HEK293 (cell line): ENCODE measurements around the gene BATF3.

Experiments used
- CTCF ChIA-PET: fragments of 350-600 bp; formaldehyde crosslinking; extraction: SDS; loops from one replicate; lab custom pipeline; 2021; ENCODE audit warnings: antibody characterized with exemption; lab: Yijun Ruan, JAX
- POLR2A ChIA-PET: fragments of 300-600 bp; formaldehyde crosslinking; extraction: SDS; loops from one replicate; lab custom pipeline; 2020; ENCODE audit warnings: antibody characterized with exemption, inconsistent platforms; lab: Yijun Ruan, JAX
- H3K27ac ChIP-seq: fragments of 200-500 bp; sonication (Bioruptor generic); 2 replicates; pipeline ENCODE4 v1.5.1; 2014; ENCODE audit warnings: low read depth, low read length, control low read depth, inconsistent platforms; ENCODE audit errors: extremely low read depth
- H3K36me3 ChIP-seq, 2 experiments: fragments of 200-500 bp in 1 of 2; sonication (Bioruptor generic) in 1 of 2; 1 replicate in 1 of 2; 2 replicates in 1 of 2; pipeline ENCODE4 v1.5.1; 2014 to 2017; ENCODE audit warnings: inconsistent platforms in 2 of 2, low read length in 2 of 2; ENCODE audit not compliant: control insufficient read depth in 2 of 2, insufficient read depth in 1 of 2
- H3K4me1 ChIP-seq: fragments of 200-500 bp; sonication (Bioruptor generic); 2 replicates; pipeline ENCODE4 v1.5.1; 2014; ENCODE audit warnings: mild to moderate bottlenecking, low read length, inconsistent platforms; ENCODE audit not compliant: control insufficient read depth, insufficient read depth
- H3K4me3 ChIP-seq: 2 replicates; pipeline ENCODE4 v1.5.1; 2011; ENCODE audit warnings: low read depth, mild to moderate bottlenecking, control low read depth, low read length, moderate library complexity
- H3K9me3 ChIP-seq: fragments of 200-500 bp; sonication (Bioruptor generic); 2 replicates; pipeline ENCODE4 v1.5.1; 2014; ENCODE audit warnings: low read depth, low read length, inconsistent platforms; ENCODE audit not compliant: control insufficient read depth, insufficient read depth
- BCL11A ChIP-seq: fragments of 450-650 bp; formaldehyde crosslinking; IDR thresholded peaks from 2 replicates; pipeline ENCODE4 v1.5.1; 2016; ENCODE audit warnings: low read depth, missing biosample characterization, missing genetic modification characterization
- FEZF1 ChIP-seq: fragments of 450-650 bp; formaldehyde crosslinking; IDR thresholded peaks from 2 replicates; pipeline ENCODE4 v1.5.1; 2016; ENCODE audit warnings: missing biosample characterization, missing genetic modification characterization
- GFI1B ChIP-seq: fragments of 450-650 bp; formaldehyde crosslinking; IDR thresholded peaks from 2 replicates; pipeline ENCODE4 v1.5.1; 2016; ENCODE audit warnings: missing biosample characterization, missing genetic modification characterization
- GLIS1 ChIP-seq: fragments of 450-650 bp; formaldehyde crosslinking; IDR thresholded peaks from 2 replicates; pipeline ENCODE4 v1.5.1; 2016; ENCODE audit warnings: missing biosample characterization, missing genetic modification characterization
- OVOL3 ChIP-seq: fragments of 450-650 bp; formaldehyde crosslinking; IDR thresholded peaks from 2 replicates; pipeline ENCODE4 v1.5.1; 2016; ENCODE audit warnings: missing biosample characterization, missing genetic modification characterization
- PRDM1 ChIP-seq: fragments of 450-650 bp; formaldehyde crosslinking; IDR thresholded peaks from 2 replicates; pipeline ENCODE4; 2016; ENCODE audit warnings: missing biosample characterization, missing genetic modification characterization
- ZBTB48 ChIP-seq: fragments of 450-650 bp; formaldehyde crosslinking; IDR thresholded peaks from 2 replicates; pipeline ENCODE4 v1.5.1; 2016; ENCODE audit warnings: missing biosample characterization, missing genetic modification characterization
- ZBTB8A ChIP-seq: fragments of 450-650 bp; formaldehyde crosslinking; IDR thresholded peaks from 2 replicates; pipeline ENCODE4 v1.5.1; 2016; ENCODE audit warnings: missing biosample characterization, missing genetic modification characterization
- ZEB2 ChIP-seq: fragments of 450-650 bp; formaldehyde crosslinking; IDR thresholded peaks from 2 replicates; pipeline ENCODE4 v1.5.1; 2016; ENCODE audit warnings: missing biosample characterization, missing genetic modification characterization
- ZFP41 ChIP-seq: fragments of 450-650 bp; formaldehyde crosslinking; IDR thresholded peaks from 2 replicates; pipeline ENCODE4 v1.5.1; 2016; ENCODE audit warnings: missing biosample characterization, missing genetic modification characterization, borderline replicate concordance
- ZFP69B ChIP-seq: fragments of 450-650 bp; formaldehyde crosslinking; IDR thresholded peaks from 2 replicates; pipeline ENCODE4 v1.5.1; 2016; ENCODE audit warnings: missing biosample characterization, missing genetic modification characterization
- ZNF121 ChIP-seq: fragments of 450-650 bp; formaldehyde crosslinking; IDR thresholded peaks from 2 replicates; pipeline ENCODE4 v1.5.1; 2016; ENCODE audit warnings: missing biosample characterization, missing genetic modification characterization
- ZNF211 ChIP-seq: fragments of 450-650 bp; formaldehyde crosslinking; IDR thresholded peaks from 2 replicates; pipeline ENCODE4 v1.5.1; 2016; ENCODE audit warnings: low read depth, missing biosample characterization, missing genetic modification characterization
- ZNF214 ChIP-seq: fragments of 450-650 bp; formaldehyde crosslinking; IDR thresholded peaks from 2 replicates; pipeline ENCODE4 v1.5.1; 2017; ENCODE audit warnings: missing biosample characterization, mild to moderate bottlenecking, missing genetic modification characterization, borderline replicate concordance
- ZNF302 ChIP-seq: fragments of 450-650 bp; formaldehyde crosslinking; IDR thresholded peaks from 2 replicates; pipeline ENCODE4 v1.5.1; 2016; ENCODE audit warnings: missing biosample characterization, missing genetic modification characterization, low read depth
- ZNF311 ChIP-seq: fragments of 450-650 bp; formaldehyde crosslinking; IDR thresholded peaks from 2 replicates; pipeline ENCODE4 v1.5.1; 2017; ENCODE audit warnings: missing biosample characterization, missing genetic modification characterization, borderline replicate concordance
- ZNF366 ChIP-seq: fragments of 450-650 bp; formaldehyde crosslinking; conservative IDR thresholded peaks from 2 replicates; pipeline ENCODE4 v1.5.1; 2016; ENCODE audit warnings: missing biosample characterization, missing genetic modification characterization
- ZNF404 ChIP-seq: fragments of 450-650 bp; formaldehyde crosslinking; IDR thresholded peaks from 2 replicates; pipeline ENCODE4 v1.5.1; 2017; ENCODE audit warnings: missing biosample characterization, missing genetic modification characterization
- ZNF423 ChIP-seq: fragments of 450-650 bp; formaldehyde crosslinking; IDR thresholded peaks from 2 replicates; pipeline ENCODE4 v1.5.1; 2016; ENCODE audit warnings: missing biosample characterization, missing genetic modification characterization
- ZNF433 ChIP-seq: fragments of 450-650 bp; formaldehyde crosslinking; IDR thresholded peaks from 2 replicates; pipeline ENCODE4 v1.5.1; 2016; ENCODE audit warnings: missing biosample characterization, missing genetic modification characterization, low read depth
- ZNF510 ChIP-seq: fragments of 450-650 bp; formaldehyde crosslinking; IDR thresholded peaks from 2 replicates; pipeline ENCODE4 v1.5.1; 2018; ENCODE audit warnings: mild to moderate bottlenecking, missing genetic modification characterization, missing biosample characterization; ENCODE audit not compliant: insufficient replicate concordance
- ZNF544 ChIP-seq: fragments of 450-650 bp; formaldehyde crosslinking; IDR thresholded peaks from 2 replicates; pipeline ENCODE4 v1.5.0; 2017; ENCODE audit warnings: missing biosample characterization, missing genetic modification characterization
- ZNF596 ChIP-seq: fragments of 450-650 bp; IDR thresholded peaks from 2 replicates; pipeline ENCODE4 v1.5.0; 2018; ENCODE audit warnings: missing biosample characterization, mild to moderate bottlenecking, missing genetic modification characterization, moderate library complexity
- ZNF776 ChIP-seq: fragments of 450-650 bp; formaldehyde crosslinking; IDR thresholded peaks from 2 replicates; pipeline ENCODE4 v1.5.0; 2017; ENCODE audit warnings: missing biosample characterization, missing genetic modification characterization, borderline replicate concordance
- TF ChIP-seq, protein P1 (sequence below): fragments of 450-650 bp; formaldehyde crosslinking; IDR thresholded peaks from 2 replicates; pipeline ENCODE4 v1.5.1; 2016; ENCODE audit warnings: missing biosample characterization, missing genetic modification characterization
- TF ChIP-seq, protein P2 (sequence below): fragments of 450-650 bp; formaldehyde crosslinking; IDR thresholded peaks from 2 replicates; pipeline ENCODE4 v1.5.1; 2016; ENCODE audit warnings: missing biosample characterization, missing genetic modification characterization, low read depth
- TF ChIP-seq, protein P3 (sequence below): fragments of 450-650 bp; formaldehyde crosslinking; IDR thresholded peaks from 2 replicates; pipeline ENCODE4 v1.5.1; 2016; ENCODE audit warnings: missing biosample characterization, missing genetic modification characterization

BATF3 gene

DNA sequence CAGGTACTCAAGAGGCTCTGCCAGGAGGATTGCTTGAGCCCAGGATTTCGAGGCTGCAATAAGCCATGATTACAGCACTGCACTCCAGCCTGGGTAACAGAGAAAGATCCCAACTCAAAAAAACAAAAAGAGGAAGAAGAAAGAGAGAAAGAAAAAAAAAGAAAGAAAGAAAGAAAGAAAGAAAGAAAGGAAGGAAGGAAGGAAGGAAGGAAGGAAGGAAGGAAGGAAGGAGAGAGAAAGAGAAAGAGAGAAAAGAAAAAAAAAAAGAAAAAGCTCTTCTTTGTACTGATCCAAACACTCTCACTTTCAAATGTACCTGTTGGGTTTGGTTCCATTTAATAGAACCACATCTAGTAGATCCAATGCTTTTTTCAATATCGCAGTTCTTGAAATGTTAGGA is 11.8 kb downstream of the BATF3 start:
- Histone ChIP-seq H3K36me3 (peaks cover 0 to 4% of the 10 kb centered on the region in 2 experiments; a peak in 1 of 3 replicates), H3K4me3 (no peak overlapping the region), H3K27ac (no peak overlapping the region)
- CTCF ChIA-PET, result interaction anchor here (2.1 kb wide), 1 partner anchor 11 kb away, joined by 6 read pairs; the partner anchor contains the start of gene BATF3
- TF ChIP-seq ZNF366 (tag by site-specific recombination) (peak; percentile 81), PRDM1 (tag by site-specific recombination) (peak; percentile 49; the same call in 1 of the 2 replicates), ZNF404 (no peak)
- TF ChIP-seq, all 188 proteins: peak for 2
- POLR2A ChIA-PET, result interaction anchor here (1.0 kb wide), 1 partner anchor 23 kb away, joined by 3 read pairs; no protein-coding TSS in a partner anchor
- Histone ChIP-seq H3K4me1 (no peaks in the 10 kb centered on the region), H3K9me3 (no peaks in the 10 kb centered on the region)

DNA sequence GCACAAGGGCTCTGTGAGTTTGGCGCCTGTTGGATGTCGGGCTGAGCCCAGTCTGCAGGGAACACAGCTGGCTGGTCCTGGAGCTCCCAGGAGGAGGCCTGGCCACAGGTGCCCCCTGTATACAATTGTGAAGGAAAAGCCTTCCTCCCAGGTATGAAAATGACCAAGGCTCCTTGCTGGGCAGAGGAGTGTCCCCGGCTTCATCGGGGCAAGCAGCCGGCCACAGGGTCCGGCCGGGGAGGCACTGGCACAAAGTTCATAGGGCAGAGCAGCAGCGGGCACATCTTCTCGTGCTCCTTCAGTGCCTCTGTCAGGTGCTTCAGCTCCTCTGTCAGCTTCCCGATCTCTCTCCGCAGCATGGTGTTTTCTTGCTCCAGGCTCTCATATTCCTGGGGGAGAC is 13.0 kb downstream of the BATF3 start:
- TF ChIP-seq ZNF311 (tag by site-specific recombination), result no peak
- no peak for TF ChIP-seq ZBTB8A (tag by site-specific recombination)
- TF ChIP-seq ZNF214 (tag by site-specific recombination), result no peak
- no peak for TF ChIP-seq ZNF302 (tag by site-specific recombination)
- no peak for TF ChIP-seq ZNF211
- no peak for TF ChIP-seq GLIS1 (tag by site-specific recombination)
- TF ChIP-seq ZNF776, result no peak
- TF ChIP-seq ZNF510, result no peak
- peaks cover 0 to 4% of the 10 kb centered on the region in 2 experiments; a peak in 1 of 3 replicates for H3K36me3 ChIP-seq
- no peaks in the 10 kb centered on the region for H3K9me3 ChIP-seq
- POLR2A ChIA-PET, result interaction anchor here (1.1 kb wide), 1 partner anchor 9 kb away, joined by 3 read pairs; no protein-coding TSS in a partner anchor
- H3K4me3 ChIP-seq, result no peak overlapping the region
- CTCF ChIA-PET, result interaction anchor here (1.1 kb wide), 1 partner anchor 21 kb away, joined by 3 read pairs; no protein-coding TSS in a partner anchor
- H3K4me1 ChIP-seq, result no peaks in the 10 kb centered on the region
- no peak overlapping the region for H3K27ac ChIP-seq

DNA sequence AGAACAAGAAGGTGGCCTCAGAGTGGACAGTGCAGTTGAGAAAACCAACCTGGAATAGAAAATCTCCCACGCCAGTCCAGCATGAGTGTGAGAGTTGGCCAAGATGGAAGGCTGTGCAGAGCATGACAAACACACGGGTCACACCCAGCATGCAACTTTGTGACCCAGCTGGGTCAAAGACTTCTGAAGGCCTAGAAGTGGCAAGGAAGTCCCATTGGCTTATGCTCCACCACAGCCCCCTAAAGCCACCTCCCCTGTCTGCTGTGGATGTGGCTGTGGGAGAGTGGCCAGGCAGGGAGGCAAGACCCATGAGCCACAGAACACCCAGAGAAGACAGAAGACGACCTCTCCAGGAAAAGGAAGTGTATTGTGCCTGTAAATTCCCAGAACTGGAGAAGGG is 13.6 kb downstream of the BATF3 start:
- H3K4me3 ChIP-seq, result no peak overlapping the region
- ChIA-PET CTCF (interaction anchor here (1.1 kb wide), 1 partner anchor 20 kb away, joined by 3 read pairs; no protein-coding TSS in a partner anchor), POLR2A (interaction anchor here (1.1 kb wide), 1 partner anchor 9 kb away, joined by 3 read pairs; no protein-coding TSS in a partner anchor)
- no peak overlapping the region for H3K27ac ChIP-seq
- peaks cover 0 to 4% of the 10 kb centered on the region in 2 experiments; a peak in 1 of 3 replicates for H3K36me3 ChIP-seq
- TF ChIP-seq, protein P1, sequence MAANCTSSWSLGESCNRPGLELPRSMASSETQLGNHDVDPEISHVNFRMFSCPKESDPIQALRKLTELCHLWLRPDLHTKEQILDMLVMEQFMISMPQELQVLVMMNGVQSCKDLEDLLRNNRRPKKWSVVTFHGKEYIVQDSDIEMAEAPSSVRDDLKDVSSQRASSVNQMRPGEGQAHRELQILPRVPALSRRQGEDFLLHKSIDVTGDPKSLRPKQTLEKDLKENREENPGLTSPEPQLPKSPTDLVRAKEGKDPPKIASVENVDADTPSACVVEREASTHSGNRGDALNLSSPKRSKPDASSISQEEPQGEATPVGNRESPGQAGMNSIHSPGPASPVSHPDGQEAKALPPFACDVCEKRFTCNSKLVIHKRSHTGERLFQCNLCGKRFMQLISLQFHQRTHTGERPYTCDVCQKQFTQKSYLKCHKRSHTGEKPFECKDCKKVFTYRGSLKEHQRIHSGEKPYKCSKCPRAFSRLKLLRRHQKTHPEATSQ (tag by site-specific recombination), result no peak
- TF ChIP-seq ZNF433 (no peak), ZNF214 (tag by site-specific recombination) (no peak), ZFP41 (tag by site-specific recombination) (no peak), GFI1B (tag by site-specific recombination) (no peak), FEZF1 (tag by site-specific recombination) (no peak), ZBTB48 (tag by site-specific recombination) (no peak), ZNF423 (tag by site-specific recombination) (no peak), ZEB2 (tag by site-specific recombination) (no peak), OVOL3 (tag by site-specific recombination) (no peak), BCL11A (tag by site-specific recombination) (no peak), ZFP69B (tag by site-specific recombination) (no peak), ZNF121 (tag by site-specific recombination) (no peak), ZNF596 (tag by site-specific recombination) (no peak), ZNF544 (tag by site-specific recombination) (no peak)
- TF ChIP-seq, protein P2, sequence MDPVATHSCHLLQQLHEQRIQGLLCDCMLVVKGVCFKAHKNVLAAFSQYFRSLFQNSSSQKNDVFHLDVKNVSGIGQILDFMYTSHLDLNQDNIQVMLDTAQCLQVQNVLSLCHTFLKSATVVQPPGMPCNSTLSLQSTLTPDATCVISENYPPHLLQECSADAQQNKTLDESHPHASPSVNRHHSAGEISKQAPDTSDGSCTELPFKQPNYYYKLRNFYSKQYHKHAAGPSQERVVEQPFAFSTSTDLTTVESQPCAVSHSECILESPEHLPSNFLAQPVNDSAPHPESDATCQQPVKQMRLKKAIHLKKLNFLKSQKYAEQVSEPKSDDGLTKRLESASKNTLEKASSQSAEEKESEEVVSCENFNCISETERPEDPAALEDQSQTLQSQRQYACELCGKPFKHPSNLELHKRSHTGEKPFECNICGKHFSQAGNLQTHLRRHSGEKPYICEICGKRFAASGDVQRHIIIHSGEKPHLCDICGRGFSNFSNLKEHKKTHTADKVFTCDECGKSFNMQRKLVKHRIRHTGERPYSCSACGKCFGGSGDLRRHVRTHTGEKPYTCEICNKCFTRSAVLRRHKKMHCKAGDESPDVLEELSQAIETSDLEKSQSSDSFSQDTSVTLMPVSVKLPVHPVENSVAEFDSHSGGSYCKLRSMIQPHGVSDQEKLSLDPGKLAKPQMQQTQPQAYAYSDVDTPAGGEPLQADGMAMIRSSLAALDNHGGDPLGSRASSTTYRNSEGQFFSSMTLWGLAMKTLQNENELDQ (tag by site-specific recombination), result no peak
- TF ChIP-seq, protein P3, sequence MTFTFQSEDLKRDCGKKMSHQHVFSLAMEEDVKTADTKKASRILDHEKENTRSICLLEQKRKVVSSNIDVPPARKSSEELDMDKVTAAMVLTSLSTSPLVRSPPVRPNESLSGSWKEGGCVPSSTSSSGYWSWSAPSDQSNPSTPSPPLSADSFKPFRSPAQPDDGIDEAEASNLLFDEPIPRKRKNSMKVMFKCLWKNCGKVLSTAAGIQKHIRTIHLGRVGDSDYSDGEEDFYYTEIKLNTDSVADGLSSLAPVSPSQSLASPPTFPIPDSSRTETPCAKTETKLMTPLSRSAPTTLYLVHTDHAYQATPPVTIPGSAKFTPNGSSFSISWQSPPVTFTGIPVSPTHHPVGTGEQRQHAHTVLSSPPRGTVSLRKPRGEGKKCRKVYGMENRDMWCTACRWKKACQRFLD (tag by site-specific recombination), result no peak
- no peaks in the 10 kb centered on the region for H3K9me3 ChIP-seq
- no peaks in the 10 kb centered on the region for H3K4me1 ChIP-seq
